GM10266 (cell line): Measurements from ENCODE around the gene TFDP2.
"Not testable (repeated sequence)": the region's sequence is repeated elsewhere in the genome, so short reads cannot be mapped to it uniquely, and the experiment has no call there.

Experiments used
- DNase-seq: peaks from one replicate; pipeline ENCODE4 v3.0.0; 2012; ENCODE audit errors: extremely low spot score
- CTCF ChIP-seq: IDR thresholded peaks from 2 replicates; pipeline ENCODE4 v1.5.1; 2012; ENCODE audit warnings: mild to moderate bottlenecking, low read depth; ENCODE audit not compliant: control insufficient read depth, insufficient read depth; ENCODE audit errors: missing control alignments

The TFDP2 gene

DNA sequence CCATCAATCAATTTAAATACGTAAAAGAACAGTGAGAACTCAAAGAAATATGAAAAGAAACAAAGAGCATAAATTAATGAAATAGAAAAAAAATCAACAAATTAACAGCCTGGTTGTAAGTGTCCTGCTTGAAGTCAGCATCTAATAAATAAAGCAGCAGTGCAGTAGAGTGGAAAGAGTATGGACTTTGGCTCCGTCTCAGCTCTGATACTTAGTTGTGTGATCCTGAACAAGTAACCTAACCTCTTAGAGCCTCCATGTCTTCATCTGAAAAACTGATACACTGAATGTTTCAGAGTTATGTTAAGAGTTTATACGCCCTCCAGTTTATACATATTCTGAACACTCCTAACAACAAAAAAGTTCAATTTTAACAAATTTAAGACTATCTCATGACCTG is 44.6 kb downstream of the TFDP2 start:
- TF ChIP-seq CTCF: no peak
- no peak for DNase-seq

DNA sequence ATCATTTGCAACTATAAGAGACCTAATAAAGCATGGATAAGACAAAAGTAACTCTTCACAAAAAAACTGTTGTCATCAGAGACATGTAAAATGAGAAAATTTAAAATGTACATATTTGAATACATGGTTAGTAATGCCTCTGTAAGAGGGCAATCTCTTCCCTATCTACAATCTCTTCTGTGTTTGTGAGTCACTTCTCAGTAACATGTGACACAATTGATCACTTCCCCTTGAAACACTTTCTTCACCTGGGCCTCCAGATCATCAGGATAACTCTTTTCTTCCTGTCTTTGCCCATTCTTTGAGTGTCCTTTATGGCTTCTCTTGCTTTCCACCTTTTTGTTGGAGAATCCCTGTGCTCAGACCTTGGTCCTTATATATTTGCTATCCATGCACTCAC is 50.4 kb downstream of the TFDP2 start:
- TF ChIP-seq CTCF: no peak
- no peak for DNase-seq

- no peak for DNase-seq
- TF ChIP-seq CTCF: no peak
Observed at GRCh38 chr3:142097099-142097843, 52.1 kb downstream of the TFDP2 start.

- TF ChIP-seq CTCF: no peak
- no peak for DNase-seq
Observed at GRCh38 chr3:142095841-142096240, 53.5 kb downstream of the TFDP2 start.

GRCh38 chr3:142088925-142089324 is 60.4 kb downstream of the TFDP2 start:
- DNase-seq: not testable (repeated sequence)

- no peak for DNase-seq
Observed at GRCh38 chr3:142088522-142088921, 60.8 kb downstream of the TFDP2 start.

DNA sequence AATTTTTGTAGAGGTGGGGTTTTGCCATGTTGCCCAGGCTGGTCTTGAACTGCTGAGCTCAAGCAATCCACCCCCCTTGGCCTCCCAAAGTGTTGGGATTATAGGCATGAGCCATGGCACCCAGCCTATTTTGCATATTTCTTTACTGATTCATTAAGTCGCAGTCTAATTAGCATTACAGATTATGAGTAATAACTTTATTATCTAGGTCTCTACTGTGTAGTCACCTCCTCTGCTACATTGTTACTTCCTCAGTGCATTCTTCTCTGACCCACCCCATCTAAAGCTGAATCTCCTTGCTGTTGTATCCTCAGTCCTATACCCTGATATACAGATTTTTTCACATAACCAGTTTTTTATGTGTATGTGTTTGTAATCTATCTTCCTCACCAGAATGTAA is 61.7 kb downstream of the TFDP2 start:
- no peak for DNase-seq

More at GRCh38 chr3:142088522-142088921, 60.8 kb downstream of the TFDP2 start:
- no peak for TF ChIP-seq CTCF

More for the DNA sequence above, 61.7 kb downstream of the TFDP2 start:
- TF ChIP-seq CTCF: no peak
